NOMO-1 treated with DMSO at 0.1 percent for 48 hours (cell line): ENCODE results near the gene ACSS1.

Source experiments
- DNase-seq: peaks from one replicate; lab custom pipeline; 2025; ENCODE audit not compliant: unreplicated experiment; lab: John Stamatoyannopoulos, UW

Gene ACSS1

GRCh38 chr20:25033265-25033923 lies 24.5 kb downstream of the ACSS1 start:
- no peak for DNase-seq

GRCh38 chr20:25032478-25033264 lies 25.3 kb downstream of the ACSS1 start:
- DNase-seq: no peak

GRCh38 chr20:25032065-25032477 lies 25.9 kb downstream of the ACSS1 start:
- DNase-seq: no peak

GRCh38 chr20:25031241-25031640 lies 26.7 kb downstream of the ACSS1 start:
- DNase-seq: no peak

GRCh38 chr20:25030649-25031207 lies 27.2 kb downstream of the ACSS1 start:
- DNase-seq: no peak

- DNase-seq: no peak
Measured at GRCh38 chr20:25030007-25030648, 27.8 kb downstream of the ACSS1 start.

- no peak for DNase-seq
Measured at GRCh38 chr20:25025986-25026605, 31.8 kb downstream of the ACSS1 start.

GRCh38 chr20:25025091-25025861 lies 32.7 kb downstream of the ACSS1 start:
- DNase-seq: no peak

GRCh38 chr20:25024171-25024570 lies 33.8 kb downstream of the ACSS1 start:
- DNase-seq: no peak

- no peak for DNase-seq
Measured at GRCh38 chr20:25023356-25023755, 34.6 kb downstream of the ACSS1 start.

GRCh38 chr20:25022680-25023079 lies 35.3 kb downstream of the ACSS1 start:
- no peak for DNase-seq

GRCh38 chr20:25021336-25021735 lies 36.6 kb downstream of the ACSS1 start:
- no peak for DNase-seq

GRCh38 chr20:25020901-25021301 lies 37.0 kb downstream of the ACSS1 start:
- no peak for DNase-seq

GRCh38 chr20:25020345-25020744 lies 37.6 kb downstream of the ACSS1 start:
- no peak for DNase-seq

- DNase-seq: no peak
Measured at GRCh38 chr20:25019381-25020155, 38.4 kb downstream of the ACSS1 start.

- DNase-seq: no peak
Measured at GRCh38 chr20:25018841-25019240, 39.1 kb downstream of the ACSS1 start.

- DNase-seq: no peak
Measured at GRCh38 chr20:25018425-25018824, 39.5 kb downstream of the ACSS1 start.

- no peak for DNase-seq
Measured at GRCh38 chr20:25017257-25017803, 40.6 kb downstream of the ACSS1 start.

- DNase-seq: no peak
Measured at GRCh38 chr20:25016471-25016870, 41.5 kb downstream of the ACSS1 start.
